CD14-positive monocyte (primary cell): Measurements from ENCODE around the gene RCN1. TPM values are rescaled to one million over a fixed set of nuclear protein-coding genes. Genes with fewer than 3 reads are reported as not detected.

ENCODE experiments used
- DNase-seq, 3 donors: peaks; one replicate each; pipeline ENCODE4 v3.0.0-alpha.2; 2011 to 2022
- H2AFZ ChIP-seq: 2 replicates; pipeline ENCODE4 v1.6.0; 2012; ENCODE audit warnings: mild to moderate bottlenecking, low read depth, low read length, inconsistent platforms; ENCODE audit not compliant: insufficient read depth, poor library complexity, severe bottlenecking
- H3K27ac ChIP-seq, 2 donors: 1 replicate in 1 of 2; 2 replicates in 1 of 2; pipeline ENCODE4 v1.5.1; 2012 to 2013; ENCODE audit warnings: low read length in 2 of 2, control low read depth in 1 of 2, inconsistent platforms in 1 of 2, low read depth in 1 of 2, mild to moderate bottlenecking in 1 of 2
- H3K27me3 ChIP-seq, 2 donors: one replicate each; pipeline versions ENCODE4 v1.6.0 to v1.6.1; 2011 to 2013; ENCODE audit warnings: low read length in 2 of 2; ENCODE audit not compliant: control insufficient read depth in 2 of 2, insufficient read depth in 2 of 2
- H3K36me3 ChIP-seq, 2 donors: replicated peaks in 1 of 2; 1 replicate in 1 of 2; 2 replicates in 1 of 2; pipeline versions ENCODE4 v1.5.1 to v1.6.1; 2012 to 2013; ENCODE audit warnings: low read length in 2 of 2, control low read depth in 1 of 2, inconsistent platforms in 1 of 2, mild to moderate bottlenecking in 1 of 2; ENCODE audit not compliant: insufficient read depth in 2 of 2, control insufficient read depth in 1 of 2
- H3K4me1 ChIP-seq, 2 donors: 1 replicate in 1 of 2; 2 replicates in 1 of 2; pipeline versions ENCODE4 v1.5.1 to v1.6.1; 2012 to 2013; ENCODE audit warnings: low read length in 2 of 2, control low read depth in 1 of 2, inconsistent platforms in 1 of 2, mild to moderate bottlenecking in 1 of 2, moderate library complexity in 1 of 2; ENCODE audit not compliant: insufficient read depth in 2 of 2, control insufficient read depth in 1 of 2
- H3K4me2 ChIP-seq: replicated peaks from 2 replicates; pipeline ENCODE3; 2012; ENCODE audit warnings: low read length, moderate library complexity, mild to moderate bottlenecking; ENCODE audit not compliant: poor library complexity, severe bottlenecking; ENCODE audit errors: extremely low read depth
- H3K4me3 ChIP-seq, 3 experiments: fragments of 200-600 bp in 1 of 3; sonication (generic) in 1 of 3; replicated peaks in 1 of 3; 1 replicate in 2 of 3; 2 replicates in 1 of 3; pipeline ENCODE4 v1.5.1; 2011 to 2013; ENCODE audit warnings: low read length in 3 of 3, mild to moderate bottlenecking in 3 of 3, control low read depth in 2 of 3, low read depth in 2 of 3, inconsistent platforms in 1 of 3, moderate library complexity in 1 of 3
- H3K79me2 ChIP-seq: 2 replicates; pipeline ENCODE4 v1.6.0; 2012; ENCODE audit warnings: mild to moderate bottlenecking, control low read depth, inconsistent platforms, low read length, moderate library complexity; ENCODE audit not compliant: insufficient read depth
- H3K9ac ChIP-seq: 2 replicates; pipeline ENCODE4 v1.6.0; 2017; ENCODE audit warnings: low read length, mild to moderate bottlenecking; ENCODE audit not compliant: insufficient read depth, poor library complexity, severe bottlenecking
- H3K9me3 ChIP-seq, 2 donors: replicated peaks in 1 of 2; 1 replicate in 1 of 2; 2 replicates in 1 of 2; pipeline versions ENCODE4 v1.5.1 to v1.6.1; 2012 to 2013; ENCODE audit warnings: low read length in 2 of 2, control low read depth in 1 of 2; ENCODE audit not compliant: control insufficient read depth in 1 of 2, insufficient read depth in 1 of 2
- H4K20me1 ChIP-seq: 2 replicates; pipeline ENCODE4 v1.6.0; 2012; ENCODE audit warnings: mild to moderate bottlenecking, low read length, control low read depth, moderate library complexity; ENCODE audit not compliant: insufficient read depth
- H3K27ac Mint-ChIP-seq, 7 donors: one replicate each; pipeline ENCODE4 v1.8.0; 2020; ENCODE audit warnings: mild to moderate bottlenecking in 7 of 7, mixed read lengths in 7 of 7, moderate library complexity in 6 of 7, inconsistent platforms in 2 of 7
- H3K27me3 Mint-ChIP-seq, 3 donors: one replicate each; pipeline ENCODE4 v1.8.0; 2021 to 2022; ENCODE audit warnings: low read depth in 3 of 3, mild to moderate bottlenecking in 3 of 3, mixed read lengths in 3 of 3, moderate library complexity in 3 of 3, inconsistent platforms in 1 of 3
- H3K36me3 Mint-ChIP-seq, 2 donors: one replicate each; pipeline ENCODE4 v1.8.0; 2020; ENCODE audit warnings: mixed read lengths in 2 of 2, inconsistent platforms in 1 of 2, mild to moderate bottlenecking in 1 of 2
- H3K4me1 Mint-ChIP-seq: one replicate; pipeline ENCODE4 v1.8.0; 2020; ENCODE audit warnings: mild to moderate bottlenecking, mixed read lengths
- H3K4me3 Mint-ChIP-seq, 2 donors: one replicate each; pipeline ENCODE4 v1.8.0; 2020; ENCODE audit warnings: mild to moderate bottlenecking in 2 of 2, mixed read lengths in 2 of 2, moderate library complexity in 1 of 2
- H3K9me3 Mint-ChIP-seq, 7 donors: one replicate each; pipeline ENCODE4 v1.8.0; 2020 to 2022; ENCODE audit warnings: mixed read lengths in 7 of 7, mild to moderate bottlenecking in 6 of 7, moderate library complexity in 6 of 7, inconsistent platforms in 2 of 7
- WGBS: methylation state at CpG from one replicate; pipeline ENCODE4 v1.1.5; 2013; ENCODE audit warnings: missing lambda C conversion rate; ENCODE audit not compliant: insufficient coverage; 5-methylcytosine and 5-hydroxymethylcytosine counted together
- intact Hi-C, 2 donors: fragments of 100-400 bp; cut with micrococcal nuclease; formaldehyde crosslinking; loops; one replicate each; pipeline versions ENCODE4 v1.15.0 to v1.15.1; 2023
- polyA minus RNA-seq: library from RNA; depleted of rRNA, polyadenylated mRNA; stranded (reverse); fragments of >200 nt; gene quantifications from 2 replicates; pipeline ENCODE4 v1.2.3, GENCODE V29; 2012
- polyA plus RNA-seq, 3 donors: library from polyadenylated mRNA; depleted of rRNA in 1 of 3; unstranded in 2 of 3; stranded (reverse) in 1 of 3; fragments of 300-500 nt in 2 of 3; fragments of >200 nt in 1 of 3; fragmentation: Illumina TruSeq in 2 of 3; gene quantifications; 1 replicate in 2 of 3; 2 replicates in 1 of 3; pipeline ENCODE4 v1.2.3, GENCODE V29; 2012 to 2021
- total RNA-seq, 12 experiments: library from RNA in 1 of 12; stranded (reverse) in 1 of 12; fragments of 120-200 nt in 1 of 12; gene quantifications; one replicate each; pipeline ENCODE4 v1.2.4 and lab custom pipeline; 2013 to 2026; ENCODE audit warnings: mixed read lengths in 6 of 12, inconsistent platforms in 1 of 12
- TF ChIP-seq, protein P1 (sequence below): fragments of 200-600 bp; IDR thresholded peaks from one replicate; pipeline ENCODE4 v1.8.0; 2022; ENCODE audit warnings: antibody characterized with exemption, mild to moderate bottlenecking

Gene RCN1
- 16.3 TPM for total RNA-seq (2013)
- polyA plus RNA-seq (10 to 100 TPM in 2 of 3 donors, 1 to 10 TPM in 1; 7.3 to 22.0 (median 20.5) TPM), polyA minus RNA-seq (9.1 and 21.0 TPM in 2 replicates), total RNA-seq (lab: John Stamatoyannopoulos, UW) (2.4 to 8.8 (median 6.1) reads per million in 11 experiments)

DNA sequence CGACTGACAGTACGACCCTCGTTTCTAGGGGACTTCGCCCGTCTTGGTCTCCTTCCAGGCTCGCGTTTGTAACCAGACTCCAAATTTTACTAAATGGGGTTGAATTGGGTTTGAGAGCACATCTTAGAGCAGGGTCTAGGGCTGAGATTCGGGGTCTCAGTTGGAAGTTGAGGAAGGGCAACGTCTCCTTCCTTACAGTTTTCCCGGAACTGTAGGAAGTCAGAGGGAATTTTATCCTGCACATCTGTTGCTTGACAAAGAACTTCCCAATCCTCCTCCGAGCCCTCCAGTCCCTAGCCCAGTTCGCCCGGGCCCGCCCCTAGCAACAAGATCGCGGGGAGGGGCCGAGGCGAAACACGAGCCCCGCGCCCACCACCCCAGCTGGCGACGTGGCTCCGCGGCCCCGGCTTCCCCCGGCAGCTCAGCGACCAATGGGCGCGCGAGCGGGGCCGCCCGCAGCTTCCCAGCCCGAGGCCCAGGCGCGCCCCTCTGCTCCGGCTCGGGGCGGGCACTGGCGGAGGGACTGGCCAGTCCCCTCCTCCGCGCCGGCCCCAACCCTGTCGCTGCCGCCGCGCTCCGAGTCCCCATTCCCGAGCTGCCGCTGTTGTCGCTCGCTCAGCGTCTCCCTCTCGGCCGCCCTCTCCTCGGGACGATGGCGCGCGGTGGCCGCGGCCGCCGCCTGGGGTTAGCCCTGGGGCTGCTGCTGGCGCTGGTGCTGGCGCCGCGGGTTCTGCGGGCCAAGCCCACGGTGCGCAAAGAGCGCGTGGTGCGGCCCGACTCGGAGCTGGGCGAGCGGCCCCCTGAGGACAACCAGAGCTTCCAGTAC is at the start of gene RCN1:
Gene RCN1, plus strand, starts transcription at position 530 of the 826 bp plus-strand sequence. Its CDS starts 123 bp downstream, at position 653.
- peak; percentile 15 to 27 (median 27) for DNase-seq
- H4K20me1 ChIP-seq, result no peaks in the 10 kb centered on the region
- H3K4me1 Mint-ChIP-seq, result peaks cover 31% of the 10 kb centered on the region
- no peaks in the 10 kb centered on the region for H3K9me3 Mint-ChIP-seq
- TF ChIP-seq, protein P1, sequence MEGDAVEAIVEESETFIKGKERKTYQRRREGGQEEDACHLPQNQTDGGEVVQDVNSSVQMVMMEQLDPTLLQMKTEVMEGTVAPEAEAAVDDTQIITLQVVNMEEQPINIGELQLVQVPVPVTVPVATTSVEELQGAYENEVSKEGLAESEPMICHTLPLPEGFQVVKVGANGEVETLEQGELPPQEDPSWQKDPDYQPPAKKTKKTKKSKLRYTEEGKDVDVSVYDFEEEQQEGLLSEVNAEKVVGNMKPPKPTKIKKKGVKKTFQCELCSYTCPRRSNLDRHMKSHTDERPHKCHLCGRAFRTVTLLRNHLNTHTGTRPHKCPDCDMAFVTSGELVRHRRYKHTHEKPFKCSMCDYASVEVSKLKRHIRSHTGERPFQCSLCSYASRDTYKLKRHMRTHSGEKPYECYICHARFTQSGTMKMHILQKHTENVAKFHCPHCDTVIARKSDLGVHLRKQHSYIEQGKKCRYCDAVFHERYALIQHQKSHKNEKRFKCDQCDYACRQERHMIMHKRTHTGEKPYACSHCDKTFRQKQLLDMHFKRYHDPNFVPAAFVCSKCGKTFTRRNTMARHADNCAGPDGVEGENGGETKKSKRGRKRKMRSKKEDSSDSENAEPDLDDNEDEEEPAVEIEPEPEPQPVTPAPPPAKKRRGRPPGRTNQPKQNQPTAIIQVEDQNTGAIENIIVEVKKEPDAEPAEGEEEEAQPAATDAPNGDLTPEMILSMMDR, result no peak
- peaks cover 3 to 13% (median 6%) of the 10 kb centered on the region in 3 donors for H3K27me3 Mint-ChIP-seq
- 7% methylated on average over 64 of the region's 79 CpGs for WGBS
- H3K27me3 ChIP-seq, result peaks cover 2 to 6% of the 10 kb centered on the region in 2 donors
- H3K9me3 ChIP-seq, result no peaks in the 10 kb centered on the region
- no peaks in the 10 kb centered on the region for H3K36me3 Mint-ChIP-seq
- peak within 1 kb of the TSS; percentile 89 for H3K9ac ChIP-seq
- H3K27ac Mint-ChIP-seq, result peak within 1 kb of the TSS; percentile 86 to 93 (median 91)
- peak within 1 kb of the TSS; percentile 62 to 93 for H3K27ac ChIP-seq
- H3K4me1 ChIP-seq, result peaks cover 12 to 28% of the 10 kb centered on the region in 2 donors
- peak within 1 kb of the TSS; percentile 66 to 90 (median 66) for H3K4me3 ChIP-seq
- H3K79me2 ChIP-seq, result peaks cover 8% of the 10 kb centered on the region
- H3K4me3 Mint-ChIP-seq, result peak within 1 kb of the TSS; percentile 85 to 94
- H3K4me2 ChIP-seq, result peak within 1 kb of the TSS; percentile 85
- intact Hi-C loops, result no loop called here
- peak within 1 kb of the TSS; percentile 85 for H2AFZ ChIP-seq
- H3K36me3 ChIP-seq, result no peaks in the 10 kb centered on the region

GRCh38 chr11:32043737-32044136 is 47.1 kb upstream of the RCN1 start:
- H3K9me3 ChIP-seq, result no peaks in the 10 kb centered on the region
- H4K20me1 ChIP-seq, result no peaks in the 10 kb centered on the region
- intact Hi-C loops, result no loop called here
- H2AFZ ChIP-seq, result no peak overlapping the region
- H3K27ac ChIP-seq, result no peak overlapping the region
- no peak overlapping the region for H3K4me2 ChIP-seq
- Mint-ChIP-seq H3K27ac (no peak overlapping the region), H3K4me1 (no peaks in the 10 kb centered on the region), H3K9me3 (peaks cover 0 to 1% (median 0%) of the 10 kb centered on the region in 7 donors), H3K36me3 (no peaks in the 10 kb centered on the region), H3K4me3 (no peak overlapping the region), H3K27me3 (peaks cover 2 to 4% (median 3%) of the 10 kb centered on the region in 3 donors)
- H3K27me3 ChIP-seq, result no peaks in the 10 kb centered on the region
- no peak overlapping the region for H3K4me3 ChIP-seq
- H3K9ac ChIP-seq, result no peak overlapping the region
- H3K36me3 ChIP-seq, result no peaks in the 10 kb centered on the region
- no peak for DNase-seq
- WGBS, result 80% methylated on average over 1 of the region's 1 CpG
- no peaks in the 10 kb centered on the region for H3K79me2 ChIP-seq
- TF ChIP-seq, protein P1, result no peak
- H3K4me1 ChIP-seq, result no peaks in the 10 kb centered on the region
